Measurements from ENCODE around the gene DTX2.
"Not testable (repeated sequence)": the region's sequence is repeated elsewhere in the genome, so short reads cannot be mapped to it uniquely, and the experiment has no call there.

- TF ChIP-seq CTCF (IDR thresholded peaks at IDR 0.05; ENCODE audit: low read depth, low read length, poor library complexity, severe bottlenecking); EZH2phosphoT487 (IDR thresholded peaks at IDR 0.05; ENCODE audit: borderline replicate concordance, low read length): not testable (repeated sequence)
Observed at GRCh38 chr7:76503244-76503643, 41.7 kb downstream of the DTX2 start.
